Mammary microvascular endothelial cell (primary cell): Measurements from ENCODE around the gene CTAGE4. TPM values are rescaled to one million over a fixed set of nuclear protein-coding genes. Genes with fewer than 3 reads are reported as not detected.

Experiments used
- total RNA-seq: library from RNA; depleted of rRNA; stranded (reverse); fragments of >200 nt; gene quantifications from 2 replicates; pipeline ENCODE4 v1.2.3, GENCODE V29; 2015

The CTAGE4 gene
- 0.33 TPM in 1 of 2 replicates, not detected in the other for total RNA-seq

GRCh38 chr7:144183166-144183565 lies at the start of gene CTAGE4:
Gene CTAGE4, plus strand, starts transcription at chr7:144183466. Its CDS starts 38 bp downstream, at chr7:144183504.

GRCh38 chr7:144195212-144195872 lies 12.1 kb downstream of the CTAGE4 start, which contains the start of gene ARHGEF35:
Gene ARHGEF35, minus strand, starts transcription at chr7:144195833. Its CDS starts 7,450 bp downstream, at chr7:144188383.

Other genes starting within 250 kb of the CTAGE4 start
- gene OR2F2, start 248.2 kb upstream of the CTAGE4 start, total RNA-seq: not detected in 2 replicates
- not detected in 2 replicates for gene OR2F1, start 228.6 kb upstream of the CTAGE4 start, total RNA-seq
- not detected in 2 replicates for gene OR6B1, start 183.1 kb upstream of the CTAGE4 start, total RNA-seq
- gene OR2A5, start 134.5 kb upstream of the CTAGE4 start, total RNA-seq: not detected in 2 replicates
- not detected in 2 replicates for gene OR2A25, start 113.7 kb upstream of the CTAGE4 start, total RNA-seq
- gene OR2A12, start 97.2 kb upstream of the CTAGE4 start, total RNA-seq: not detected in 2 replicates
- not detected in 2 replicates for gene OR2A2, start 73.9 kb upstream of the CTAGE4 start, total RNA-seq
- gene OR2A14, start 60.3 kb upstream of the CTAGE4 start, total RNA-seq: not detected in 2 replicates
- gene ARHGEF35, start 12.4 kb downstream of the CTAGE4 start, total RNA-seq: 0.69 and 0.73 TPM in 2 replicates
- under 0.01 TPM in 1 of 2 replicates, not detected in the other for gene OR2A42, start 56.1 kb downstream of the CTAGE4 start, total RNA-seq
- not detected in 2 replicates for gene OR2A7, start 81.3 kb downstream of the CTAGE4 start, total RNA-seq
- not detected in 2 replicates for gene CTAGE8, start 85.8 kb downstream of the CTAGE4 start, total RNA-seq
- gene OR2A1, start 129.0 kb downstream of the CTAGE4 start, total RNA-seq: not detected in 2 replicates
- gene ARHGEF5, start 171.9 kb downstream of the CTAGE4 start, total RNA-seq: 0.53 and 0.54 TPM in 2 replicates
- gene NOBOX, start 220.2 kb downstream of the CTAGE4 start, total RNA-seq: not detected in 2 replicates